Measurements from ENCODE around the gene GPR15LG.

GRCh38 chr10:84188815-84189214 lies 15.2 kb downstream of the GPR15LG start:
- TF ChIP-seq CTCF (IDR thresholded peaks at IDR 0.05): no peak
- no peak for TF ChIP-seq POLR2A (IDR thresholded peaks at IDR 0.05)

Measured in Peyer's patch (tissue), 4 donors.